ENCODE measurements around the gene CSRNP3.

The CSRNP3 gene

GRCh38 chr2:165547900-165548299 is 78.4 kb downstream of the CSRNP3 start:
- no peak for DNase-seq (ENCODE audit: low spot score)

GRCh38 chr2:165549619-165550018 is 80.1 kb downstream of the CSRNP3 start:
- DNase-seq (ENCODE audit: low spot score), result no peak

- no peak for DNase-seq (ENCODE audit: low spot score)
Observed at GRCh38 chr2:165558832-165559231, 89.3 kb downstream of the CSRNP3 start.

- no peak for DNase-seq (ENCODE audit: low spot score)
Observed at GRCh38 chr2:165560377-165560988, 91.0 kb downstream of the CSRNP3 start.

- DNase-seq (ENCODE audit: low spot score), result no peak
Observed at GRCh38 chr2:165561516-165561915, 92.0 kb downstream of the CSRNP3 start.

- DNase-seq (ENCODE audit: low spot score), result no peak
Observed at GRCh38 chr2:165562233-165562632, 92.7 kb downstream of the CSRNP3 start.

GRCh38 chr2:165563468-165564225 is 94.1 kb downstream of the CSRNP3 start:
- no peak for DNase-seq (ENCODE audit: low spot score)

- DNase-seq (ENCODE audit: low spot score), result no peak
Observed at GRCh38 chr2:165566008-165566407, 96.5 kb downstream of the CSRNP3 start.

GRCh38 chr2:165567273-165567672 is 97.8 kb downstream of the CSRNP3 start:
- DNase-seq (ENCODE audit: low spot score), result no peak

- no peak for DNase-seq (ENCODE audit: low spot score)
Observed at GRCh38 chr2:165568361-165568760, 98.9 kb downstream of the CSRNP3 start.

- DNase-seq (ENCODE audit: low spot score), result no peak
Observed at GRCh38 chr2:165571477-165571876, 102.0 kb downstream of the CSRNP3 start.

GRCh38 chr2:165572151-165572550 is 102.7 kb downstream of the CSRNP3 start:
- DNase-seq (ENCODE audit: low spot score), result no peak

- peak; percentile 88 for DNase-seq (ENCODE audit: low spot score)
Observed at GRCh38 chr2:165573534-165574461, 104.3 kb downstream of the CSRNP3 start.

- DNase-seq (ENCODE audit: low spot score), result no peak
Observed at GRCh38 chr2:165575044-165575615, 105.6 kb downstream of the CSRNP3 start.

GRCh38 chr2:165576409-165577154 is 107.1 kb downstream of the CSRNP3 start:
- no peak for DNase-seq (ENCODE audit: low spot score)

- DNase-seq (ENCODE audit: low spot score), result no peak
Observed at GRCh38 chr2:165582409-165582808, 112.9 kb downstream of the CSRNP3 start.

- DNase-seq (ENCODE audit: low spot score), result no peak
Observed at GRCh38 chr2:165582863-165583506, 113.5 kb downstream of the CSRNP3 start.

GRCh38 chr2:165584126-165584654 is 114.7 kb downstream of the CSRNP3 start:
- DNase-seq (ENCODE audit: low spot score), result no peak

- DNase-seq (ENCODE audit: low spot score), result no peak
Observed at GRCh38 chr2:165586019-165586418, 116.5 kb downstream of the CSRNP3 start.

GRCh38 chr2:165587335-165587938 is 117.9 kb downstream of the CSRNP3 start:
- DNase-seq (ENCODE audit: low spot score), result no peak

Data from ecto neural progenitor cell (in vitro differentiated cells).